CD4-positive, alpha-beta T cell treated with Interleukin-2 at 100 ng/mL for 4 hours (primary cell): ENCODE measurements around the gene SYT6.

Experiments
- DNase-seq: peaks from one replicate; pipeline ENCODE4 v3.0.0-alpha.2; 2020; ENCODE audit warnings: low spot score

Gene SYT6

DNA sequence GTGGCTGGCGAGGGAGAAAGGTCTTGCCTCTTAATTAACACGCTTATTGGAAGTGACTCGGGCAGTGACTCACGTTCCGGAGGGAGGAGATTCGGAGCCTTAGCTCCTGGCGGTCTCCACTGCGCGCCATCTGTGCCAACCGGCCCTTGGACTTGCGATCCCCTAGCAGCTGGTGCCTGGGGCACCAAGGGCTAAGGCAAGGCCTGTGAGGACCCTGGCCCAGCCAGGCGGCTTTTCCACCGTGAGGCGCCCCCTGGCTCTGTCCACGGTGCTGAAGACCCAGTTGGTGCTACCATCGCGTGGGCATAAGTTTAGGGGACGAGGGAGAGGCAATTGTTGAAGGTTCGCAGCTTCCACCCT is 1.3 kb upstream of the SYT6 start:
- no peak for DNase-seq

DNA sequence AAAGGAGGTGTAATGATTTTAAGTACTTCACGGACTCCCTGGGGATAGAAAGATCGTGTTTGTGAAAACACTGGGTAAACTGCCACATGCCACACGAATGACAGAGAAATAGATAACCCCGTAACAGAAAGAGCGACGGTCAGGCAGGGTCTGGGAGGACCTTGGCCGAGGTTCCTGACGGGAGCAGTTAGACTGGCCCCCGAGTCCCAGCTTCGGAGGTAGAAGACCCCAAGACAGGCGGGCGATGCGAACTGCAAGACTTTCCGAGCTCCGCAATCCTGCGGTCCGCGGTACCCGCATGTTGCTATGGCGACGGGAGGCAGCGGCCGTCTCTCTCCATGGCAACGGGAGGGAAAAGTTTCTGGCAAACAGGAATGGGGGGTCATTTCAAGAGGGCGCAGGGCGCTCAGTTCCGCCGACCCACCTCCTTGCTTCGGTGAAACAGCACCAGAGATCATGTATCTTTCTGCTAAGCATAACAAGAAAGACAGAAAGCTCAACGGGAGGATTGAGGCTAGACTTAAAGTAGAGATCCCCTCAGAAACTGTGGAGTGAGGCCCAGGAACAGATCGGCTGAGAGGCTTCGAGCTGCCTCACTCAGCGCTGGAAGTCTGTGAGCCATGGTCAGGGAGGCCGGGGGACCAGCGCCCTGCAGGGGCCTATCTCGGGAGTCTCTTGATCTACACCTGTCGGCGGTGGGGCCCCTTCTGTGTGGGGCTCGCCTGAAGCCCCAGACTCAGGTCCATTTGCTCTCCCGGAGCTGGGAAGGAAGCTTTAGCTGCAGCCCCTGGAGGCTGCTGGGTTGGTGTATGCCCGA is 685 bp upstream of the SYT6 start:
- no peak for DNase-seq

DNA sequence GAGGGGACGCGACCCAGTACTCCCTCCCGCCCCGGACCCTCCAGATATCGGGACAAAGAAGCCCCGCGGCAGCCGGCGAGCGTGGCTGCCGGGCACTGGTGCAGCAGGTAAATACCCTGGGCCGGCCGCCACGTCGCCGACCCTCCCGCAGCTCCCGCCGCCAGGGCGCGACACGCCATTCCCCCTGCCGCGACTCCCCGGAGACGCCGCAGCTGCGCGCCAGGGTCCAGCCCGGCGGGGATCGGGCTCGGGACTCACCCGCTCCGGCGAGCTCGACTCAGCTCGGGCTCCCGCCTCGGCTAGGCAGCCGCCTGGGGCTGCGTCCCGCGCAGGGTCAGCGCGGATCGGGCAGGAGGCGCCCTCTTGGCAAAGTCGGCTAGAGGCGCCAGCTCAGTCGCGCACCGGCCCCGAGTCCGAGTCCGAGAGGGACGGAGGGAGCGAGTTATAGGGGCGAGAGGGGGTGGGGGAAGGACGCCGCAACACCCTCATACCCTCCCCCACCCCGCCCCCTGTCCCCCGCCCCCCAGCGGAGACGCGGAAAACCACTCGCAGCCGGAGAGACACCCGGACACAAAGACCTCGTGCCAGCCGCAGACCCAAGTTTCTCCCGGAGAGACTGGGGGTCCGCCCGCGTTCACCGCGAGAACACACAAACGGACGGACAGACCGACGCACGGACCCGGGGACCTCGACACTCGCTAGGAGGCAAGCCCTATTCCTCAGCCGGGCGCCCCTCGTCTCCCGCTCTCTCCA is 985 bp downstream of the SYT6 start:
- DNase-seq: no peak

DNA sequence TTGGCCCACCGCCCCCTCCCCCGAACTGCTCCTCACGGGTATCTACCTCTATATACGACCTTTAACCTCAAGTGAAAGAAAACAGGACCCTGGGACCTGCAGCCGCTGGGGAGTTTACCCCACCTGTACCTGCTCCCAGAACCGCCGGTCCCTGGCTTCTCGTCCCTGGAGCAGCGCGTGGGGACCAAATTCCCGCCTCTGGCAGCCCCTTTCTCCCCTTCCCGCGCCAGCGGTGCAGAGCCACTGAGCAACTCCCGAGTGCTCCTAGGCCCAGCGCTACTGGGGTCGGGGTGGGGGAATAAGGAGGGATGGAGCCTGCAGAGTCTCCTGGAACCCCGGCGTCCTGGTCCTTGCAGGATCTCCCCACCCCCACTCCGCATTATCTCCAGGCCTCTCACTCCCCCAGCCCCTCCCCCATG is 1.6 kb downstream of the SYT6 start:
- no peak for DNase-seq

DNA sequence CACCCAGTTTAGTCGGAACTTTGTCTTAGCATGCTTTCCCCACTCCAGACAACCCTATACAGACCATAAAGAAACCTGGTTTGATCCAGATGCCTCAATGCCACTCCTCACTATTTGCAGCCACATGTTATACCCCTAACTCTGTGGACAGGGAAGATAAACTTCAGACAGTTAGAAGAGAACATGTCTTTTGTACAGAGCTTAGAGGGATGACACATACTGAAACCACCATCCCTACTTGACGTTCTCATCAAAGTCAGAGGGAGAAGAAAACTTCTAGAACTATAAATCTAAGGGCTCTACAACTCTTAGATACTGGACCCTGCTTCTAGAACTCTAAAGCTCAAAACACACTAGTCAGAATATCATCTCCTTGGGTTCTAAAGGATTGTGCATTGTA is 3.7 kb downstream of the SYT6 start:
- DNase-seq: no peak

- DNase-seq: no peak
Observed at GRCh38 chr1:114149211-114149610, 4.5 kb downstream of the SYT6 start.

GRCh38 chr1:114145504-114146151 is 8.0 kb downstream of the SYT6 start:
- no peak for DNase-seq

- no peak for DNase-seq
Observed at GRCh38 chr1:114144016-114144415, 9.7 kb downstream of the SYT6 start.

DNA sequence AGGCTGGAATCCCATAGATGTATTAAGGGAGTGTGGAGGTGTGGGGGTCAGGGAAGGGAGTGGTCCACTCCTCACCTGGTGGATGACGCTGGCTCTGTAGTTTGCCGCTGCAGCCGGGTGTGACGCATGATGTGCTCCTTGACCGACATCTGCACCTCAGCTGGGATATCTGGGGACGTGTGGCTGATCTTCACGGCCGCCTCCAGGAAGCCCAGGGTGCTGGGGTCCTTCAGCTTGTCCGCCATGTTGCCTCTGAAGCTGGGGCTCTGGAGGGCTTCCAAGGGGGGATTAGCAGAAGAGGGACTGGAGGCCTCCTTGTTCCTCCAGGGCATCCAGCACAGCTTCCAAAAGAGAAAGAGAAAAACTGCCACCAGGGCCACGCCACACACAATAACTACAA is 14.1 kb downstream of the SYT6 start:
- DNase-seq: no peak

GRCh38 chr1:114137497-114137896 is 16.2 kb downstream of the SYT6 start:
- no peak for DNase-seq

DNA sequence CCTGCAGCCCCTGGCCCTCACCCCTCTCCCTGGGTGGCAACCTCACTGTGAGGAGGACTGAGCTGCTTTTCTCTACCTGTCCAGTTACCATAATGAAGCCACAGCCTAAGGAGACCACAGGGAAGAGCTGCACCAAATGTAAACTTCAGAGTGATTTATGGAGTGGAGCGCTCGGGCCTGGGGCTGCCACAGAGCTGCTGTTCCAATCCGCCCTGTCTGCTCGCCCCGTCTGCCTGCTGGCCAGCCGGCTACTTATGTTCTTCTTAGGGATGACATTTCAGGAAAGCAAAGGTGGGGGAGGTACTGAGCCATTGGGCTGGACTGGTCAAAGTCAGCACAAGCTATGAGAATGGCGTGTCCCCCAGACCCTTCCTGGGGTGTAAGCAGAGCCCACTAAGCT is 17.9 kb downstream of the SYT6 start:
- no peak for DNase-seq

DNA sequence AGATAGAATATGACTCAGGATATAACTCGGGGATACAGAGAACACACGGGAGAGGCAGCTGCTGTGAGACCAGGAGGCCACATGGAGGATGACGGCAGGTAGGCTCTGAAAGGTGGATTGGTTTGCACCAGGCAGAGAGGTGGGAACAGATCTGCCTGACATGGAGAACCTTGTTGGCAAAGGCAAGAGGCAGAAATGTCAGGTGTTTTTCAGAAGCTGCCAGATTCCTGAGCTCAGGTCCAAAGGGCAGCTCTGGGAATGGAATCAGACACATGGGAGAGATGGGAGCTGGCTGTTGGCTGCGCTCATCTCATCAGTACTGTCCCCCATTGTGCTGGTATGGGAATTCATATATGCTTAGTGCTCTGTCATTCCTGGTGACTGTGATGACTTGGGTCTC is 19.2 kb downstream of the SYT6 start:
- no peak for DNase-seq

- DNase-seq: no peak
Observed at GRCh38 chr1:114133129-114133528, 20.5 kb downstream of the SYT6 start.

GRCh38 chr1:114131526-114132220 is 22.0 kb downstream of the SYT6 start:
- DNase-seq: no peak

DNA sequence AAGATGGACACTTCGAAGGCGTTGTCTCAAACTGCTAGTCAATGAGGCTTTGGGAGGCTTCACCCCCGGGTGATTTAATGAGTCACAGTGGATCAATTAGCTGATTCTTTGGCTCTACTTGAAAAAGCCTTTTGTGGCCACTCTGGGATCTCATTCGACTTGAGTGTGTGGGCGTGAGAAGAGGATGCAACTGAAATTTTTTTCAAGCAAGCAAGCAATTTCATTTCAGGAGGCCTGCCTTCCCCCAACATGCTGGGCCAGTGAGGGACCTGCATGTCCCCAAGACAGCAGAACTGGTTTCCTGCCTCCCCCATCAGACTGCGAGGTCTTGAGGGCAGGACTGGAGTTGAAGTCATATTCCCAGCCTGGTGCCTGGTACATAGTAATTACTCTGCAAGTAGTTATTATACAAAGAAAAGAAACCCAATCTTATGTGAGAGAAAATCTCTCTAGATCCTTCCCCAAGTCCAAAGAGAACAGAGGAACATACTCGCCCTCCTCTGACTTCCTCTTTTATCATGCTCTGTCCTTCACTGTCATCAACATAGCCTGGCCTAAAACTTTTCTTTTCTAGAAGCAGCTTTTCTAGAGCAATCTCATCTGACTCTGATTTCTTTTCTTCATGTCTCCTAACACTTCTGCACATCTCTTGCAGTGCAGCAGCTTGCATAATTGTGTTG is 22.7 kb downstream of the SYT6 start:
- DNase-seq: no peak

GRCh38 chr1:114130213-114130612 is 23.5 kb downstream of the SYT6 start:
- no peak for DNase-seq

DNA sequence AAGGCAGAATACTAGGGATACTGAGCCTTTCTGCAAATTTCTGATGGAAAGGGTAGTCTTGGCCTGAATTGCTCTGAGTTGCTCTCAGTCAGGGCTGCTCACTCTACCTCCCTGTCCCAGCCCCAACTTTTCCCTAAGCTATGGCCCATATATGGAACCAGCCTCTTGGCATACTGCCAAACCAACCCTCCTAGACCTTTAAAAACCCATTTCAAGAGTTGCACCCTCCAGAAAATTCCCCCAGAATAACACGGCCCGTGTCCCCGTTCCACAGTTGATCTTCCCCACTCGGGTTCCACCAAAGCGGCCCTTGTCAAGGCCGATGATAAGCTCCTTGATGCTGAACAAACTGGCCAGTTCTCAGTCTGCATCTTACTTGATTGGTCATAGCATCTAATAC is 25.4 kb downstream of the SYT6 start:
- no peak for DNase-seq

DNA sequence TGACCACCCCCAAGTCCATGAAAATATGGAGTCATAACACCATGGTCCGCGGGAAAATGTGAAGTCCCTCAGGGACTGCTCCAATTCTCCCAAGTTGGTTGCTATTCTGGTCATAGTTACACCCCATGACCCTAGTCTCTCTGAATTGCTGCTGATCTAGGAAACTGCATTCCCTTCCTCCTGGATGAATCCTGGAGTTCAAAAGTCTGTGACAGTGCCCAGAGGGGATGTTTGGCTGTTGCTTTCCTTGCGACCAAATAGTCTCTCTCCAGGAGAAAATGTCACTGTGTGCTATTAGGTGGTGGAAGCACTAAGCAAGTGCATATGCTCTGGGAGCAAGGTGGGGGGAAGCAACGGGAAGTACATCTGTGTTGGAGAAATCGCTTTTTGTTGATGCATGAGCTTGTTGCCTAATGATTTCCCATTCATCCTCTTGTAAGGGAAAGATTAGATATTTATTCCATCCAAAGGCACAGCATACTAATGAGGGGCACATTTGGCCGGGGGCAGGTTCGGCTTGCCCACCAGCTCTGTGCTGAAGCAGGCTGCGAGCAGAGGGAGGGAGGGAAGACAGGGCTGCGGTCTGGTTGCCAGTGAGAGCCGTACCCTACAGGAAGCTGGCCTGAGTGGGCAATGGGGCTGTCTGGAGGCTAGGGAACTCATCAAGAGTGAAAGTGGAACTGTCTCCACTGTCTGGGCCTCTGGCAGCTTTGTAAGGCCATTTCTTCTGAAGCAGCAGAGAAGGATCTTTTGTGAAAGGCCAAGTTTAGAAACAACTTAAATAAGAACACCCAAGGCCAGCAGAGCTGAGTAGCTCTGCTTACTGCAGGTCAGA is 27.2 kb downstream of the SYT6 start:
- DNase-seq: no peak

DNA sequence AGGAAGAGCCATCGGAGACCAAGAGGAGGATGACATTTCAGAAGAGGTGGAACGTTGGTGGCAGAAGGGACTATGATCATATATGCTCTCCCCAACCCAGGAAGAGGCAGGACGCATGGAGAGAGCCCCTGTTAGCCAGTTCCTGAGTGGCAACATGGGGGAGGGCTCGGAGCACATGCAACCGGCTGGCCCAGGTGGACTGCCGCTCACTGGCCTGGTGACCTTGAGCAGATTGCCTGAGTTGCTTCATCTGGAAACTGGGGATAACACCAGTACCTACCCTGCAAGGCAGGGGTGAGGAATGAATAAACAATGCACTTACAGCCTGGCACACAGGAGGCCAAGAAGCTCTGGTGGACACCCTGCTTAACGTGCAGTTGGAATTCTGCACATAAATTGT is 29.0 kb downstream of the SYT6 start:
- no peak for DNase-seq

- DNase-seq: no peak
Observed at GRCh38 chr1:114122941-114123618, 30.6 kb downstream of the SYT6 start.
